PFSK-1 (cell line): ENCODE results near the gene CENPM.
A peak's percentile ranks its signal among the peaks of the same experiment; 100 is the strongest.

Experiments used
- FOXP2 ChIP-seq: optimal IDR thresholded peaks from 2 replicates; pipeline ENCODE3; 2011; ENCODE audit warnings: borderline replicate concordance, control low read depth, inconsistent platforms; ENCODE audit not compliant: insufficient read depth; ENCODE audit errors: extremely low read length, extremely low read depth
- POLR2AphosphoS5 ChIP-seq: IDR thresholded peaks from 2 replicates; pipeline ENCODE4 v1.6.1; 2012; ENCODE audit warnings: low read depth, mild to moderate bottlenecking, control low read depth, low read length, moderate library complexity
- SIN3A ChIP-seq: IDR thresholded peaks from 2 replicates; pipeline ENCODE4 v1.6.1; 2012; ENCODE audit warnings: mild to moderate bottlenecking, low read length, moderate library complexity, borderline replicate concordance; ENCODE audit not compliant: insufficient read depth
- TAF1 ChIP-seq: IDR thresholded peaks from 2 replicates; pipeline ENCODE4 v1.6.1; 2012; ENCODE audit warnings: low read length, control low read depth, borderline replicate concordance; ENCODE audit not compliant: insufficient read depth
- TF ChIP-seq, protein P1 (sequence below), 2 experiments: IDR thresholded peaks; 2 replicates each; pipeline versions ENCODE4 v1.6.1 to v1.8.0; 2011 to 2012; ENCODE audit warnings: low read depth in 2 of 2, low read length in 2 of 2, control low read depth in 1 of 2, inconsistent platforms in 1 of 2, mild to moderate bottlenecking in 1 of 2, moderate library complexity in 1 of 2; ENCODE audit not compliant: insufficient read depth in 1 of 2

The CENPM gene

DNA sequence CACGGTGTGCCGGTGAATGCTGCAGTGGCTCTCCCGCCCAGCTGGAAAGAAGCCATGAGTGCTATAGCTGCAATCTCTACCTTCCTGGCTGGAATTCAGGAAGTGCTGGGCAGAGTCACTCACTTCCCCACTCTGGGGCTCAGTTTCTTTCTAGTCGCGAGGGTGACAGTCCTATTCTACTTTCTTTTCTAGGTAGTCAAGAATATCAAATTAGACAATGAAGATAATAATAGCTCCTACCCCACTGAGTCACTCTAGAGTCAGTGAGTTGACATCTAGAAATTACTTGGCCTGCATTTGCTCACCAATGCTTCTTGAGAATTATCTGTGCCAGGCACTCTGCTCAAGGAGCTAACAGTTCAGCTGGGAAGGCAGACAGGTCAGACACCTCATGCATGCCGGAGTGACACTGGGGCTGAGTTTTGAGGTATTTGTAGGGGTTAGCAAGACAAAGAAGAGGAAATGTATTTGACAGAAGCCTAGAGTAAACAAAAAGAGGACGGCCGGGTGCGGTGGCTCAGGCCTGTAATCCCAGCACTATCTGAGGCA, 3.2 kb downstream of the CENPM start:
- no peak for TF ChIP-seq POLR2AphosphoS5
- no peak for TF ChIP-seq TAF1
- TF ChIP-seq SIN3A: no peak
- no peak for TF ChIP-seq FOXP2
- TF ChIP-seq, protein P1, sequence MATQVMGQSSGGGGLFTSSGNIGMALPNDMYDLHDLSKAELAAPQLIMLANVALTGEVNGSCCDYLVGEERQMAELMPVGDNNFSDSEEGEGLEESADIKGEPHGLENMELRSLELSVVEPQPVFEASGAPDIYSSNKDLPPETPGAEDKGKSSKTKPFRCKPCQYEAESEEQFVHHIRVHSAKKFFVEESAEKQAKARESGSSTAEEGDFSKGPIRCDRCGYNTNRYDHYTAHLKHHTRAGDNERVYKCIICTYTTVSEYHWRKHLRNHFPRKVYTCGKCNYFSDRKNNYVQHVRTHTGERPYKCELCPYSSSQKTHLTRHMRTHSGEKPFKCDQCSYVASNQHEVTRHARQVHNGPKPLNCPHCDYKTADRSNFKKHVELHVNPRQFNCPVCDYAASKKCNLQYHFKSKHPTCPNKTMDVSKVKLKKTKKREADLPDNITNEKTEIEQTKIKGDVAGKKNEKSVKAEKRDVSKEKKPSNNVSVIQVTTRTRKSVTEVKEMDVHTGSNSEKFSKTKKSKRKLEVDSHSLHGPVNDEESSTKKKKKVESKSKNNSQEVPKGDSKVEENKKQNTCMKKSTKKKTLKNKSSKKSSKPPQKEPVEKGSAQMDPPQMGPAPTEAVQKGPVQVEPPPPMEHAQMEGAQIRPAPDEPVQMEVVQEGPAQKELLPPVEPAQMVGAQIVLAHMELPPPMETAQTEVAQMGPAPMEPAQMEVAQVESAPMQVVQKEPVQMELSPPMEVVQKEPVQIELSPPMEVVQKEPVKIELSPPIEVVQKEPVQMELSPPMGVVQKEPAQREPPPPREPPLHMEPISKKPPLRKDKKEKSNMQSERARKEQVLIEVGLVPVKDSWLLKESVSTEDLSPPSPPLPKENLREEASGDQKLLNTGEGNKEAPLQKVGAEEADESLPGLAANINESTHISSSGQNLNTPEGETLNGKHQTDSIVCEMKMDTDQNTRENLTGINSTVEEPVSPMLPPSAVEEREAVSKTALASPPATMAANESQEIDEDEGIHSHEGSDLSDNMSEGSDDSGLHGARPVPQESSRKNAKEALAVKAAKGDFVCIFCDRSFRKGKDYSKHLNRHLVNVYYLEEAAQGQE (IDR thresholded peaks at IDR 0.05; ENCODE audit: insufficient read depth in 1 of 2, low read depth in 2 of 2, low read length in 2 of 2): no peak

DNA sequence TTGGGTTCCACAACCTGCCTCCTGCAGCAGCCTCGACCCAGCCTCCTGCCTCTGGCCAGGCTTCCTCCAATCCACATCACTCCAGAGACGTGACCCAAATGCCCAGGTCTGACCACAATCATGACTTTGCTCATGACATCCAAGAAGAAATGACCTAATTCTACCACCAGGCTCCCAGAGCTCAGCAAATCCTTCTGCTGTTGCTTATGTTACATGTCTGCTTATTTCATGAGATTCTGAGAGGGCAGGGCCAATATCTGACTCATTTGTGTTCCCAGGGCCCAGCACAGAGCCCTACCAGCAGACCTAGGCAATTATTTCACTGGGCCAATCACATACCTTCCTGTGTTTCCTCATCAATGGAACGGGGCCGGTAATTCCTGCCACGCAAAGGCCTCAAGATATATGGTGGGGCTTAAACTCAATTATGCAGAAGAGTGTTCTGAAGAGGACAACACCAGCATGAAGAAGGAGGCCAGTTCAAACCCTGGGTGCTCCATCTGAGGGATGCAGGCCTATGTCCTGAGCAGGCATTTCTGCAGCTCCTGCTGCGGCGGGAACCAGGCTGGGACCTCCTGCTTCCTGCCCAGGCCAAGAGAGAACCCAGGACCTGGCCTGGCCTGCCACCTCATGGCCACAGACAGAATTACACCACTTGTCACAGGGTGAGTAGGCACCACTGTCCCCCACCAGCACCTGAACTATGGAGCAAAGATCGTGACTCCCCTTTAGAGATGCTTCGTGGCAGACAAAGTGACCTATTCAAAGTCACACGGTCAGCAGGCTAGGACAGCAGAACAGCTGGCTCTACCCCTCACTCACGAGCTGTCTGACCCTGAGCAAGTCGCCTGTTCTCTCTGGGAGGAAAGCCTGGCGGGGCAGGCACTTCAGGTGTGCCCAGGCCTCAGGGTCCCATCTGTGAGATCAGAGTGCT, 5.9 kb downstream of the CENPM start:
- TF ChIP-seq FOXP2 (peak; percentile 73), POLR2AphosphoS5 (no peak)

DNA sequence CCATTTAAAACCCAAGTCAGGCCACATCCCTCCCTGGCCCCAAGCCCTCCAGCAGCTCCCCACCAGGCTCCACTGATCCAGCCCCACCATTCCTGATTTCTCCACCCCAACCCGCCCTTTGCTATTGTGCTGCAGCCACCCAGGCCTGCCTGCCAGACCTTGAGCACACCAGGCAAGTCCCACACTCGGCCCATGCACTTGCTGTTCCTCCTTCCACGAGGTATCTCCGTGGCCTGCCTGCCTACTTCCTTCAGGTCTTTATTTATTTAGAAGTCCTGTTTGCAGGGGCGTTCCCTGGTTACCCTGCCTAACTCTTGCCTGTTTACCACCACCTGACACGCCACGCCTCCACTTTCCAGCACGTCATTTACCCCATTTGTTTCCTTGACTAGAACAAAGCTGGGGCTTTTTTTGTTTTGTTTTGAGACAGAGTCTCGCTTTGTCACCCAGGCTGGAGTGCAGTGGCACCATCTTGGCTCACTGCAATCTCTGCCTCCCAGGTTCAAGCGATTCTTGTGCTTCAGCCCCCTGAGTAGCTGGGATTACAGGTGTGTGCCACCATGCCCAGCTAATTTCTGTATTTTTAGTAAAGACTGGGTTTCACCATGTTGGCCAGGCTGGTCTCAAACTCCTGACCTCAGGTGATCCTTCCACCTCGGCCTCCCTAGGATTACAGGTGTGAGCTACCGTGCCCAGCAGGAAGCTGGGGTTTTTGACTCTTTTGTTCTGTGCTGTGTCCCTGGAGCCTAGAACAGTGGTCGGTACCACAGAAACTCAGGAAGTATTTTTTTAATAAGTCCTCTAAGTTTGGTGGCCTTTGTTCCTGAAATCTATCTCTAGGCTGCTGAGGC, 6.7 kb downstream of the CENPM start:
- no peak for TF ChIP-seq SIN3A
- TF ChIP-seq, protein P1 (IDR thresholded peaks at IDR 0.05; ENCODE audit: insufficient read depth in 1 of 2, low read depth in 2 of 2, low read length in 2 of 2): no peak
- no peak for TF ChIP-seq FOXP2
- TF ChIP-seq POLR2AphosphoS5: no peak
- no peak for TF ChIP-seq TAF1

DNA sequence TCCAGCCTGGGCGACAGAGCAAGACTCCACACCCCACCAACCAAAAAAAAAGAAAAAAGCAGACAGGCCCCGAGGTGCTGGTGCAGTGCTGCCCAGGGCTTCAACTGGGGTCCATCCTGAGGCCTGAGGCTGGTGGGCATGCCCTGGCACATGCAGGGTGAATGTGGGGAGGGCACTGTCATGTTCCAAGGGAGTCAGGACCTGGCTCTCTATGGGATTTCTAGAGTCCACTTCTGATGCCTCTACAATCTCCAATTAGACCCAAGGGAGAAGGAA, 10.1 kb downstream of the CENPM start:
- TF ChIP-seq, protein P1 (IDR thresholded peaks at IDR 0.05; ENCODE audit: insufficient read depth in 1 of 2, low read depth in 2 of 2, low read length in 2 of 2): no peak
- TF ChIP-seq POLR2AphosphoS5 (no peak), FOXP2 (no peak), TAF1 (no peak), SIN3A (no peak)

DNA sequence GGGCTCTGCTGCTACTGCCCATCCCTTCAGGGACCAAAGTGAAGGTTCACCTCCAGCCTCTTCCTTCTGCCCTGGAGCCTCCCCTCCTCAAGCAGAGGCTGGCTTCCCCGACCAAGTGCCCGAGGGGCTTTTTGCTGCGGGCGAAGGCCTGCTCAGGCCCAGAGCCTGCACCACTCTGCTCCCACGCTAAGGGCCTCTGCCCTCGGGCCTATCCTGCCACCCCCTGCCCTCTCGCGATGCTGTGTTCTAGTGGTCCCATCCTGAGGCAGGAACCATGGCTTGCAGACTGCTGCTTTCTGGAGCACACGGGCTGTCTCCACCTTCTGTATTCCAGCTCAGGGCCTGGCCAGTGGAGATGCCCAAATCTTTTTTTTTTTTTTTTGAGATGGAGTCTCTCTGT, 11.4 kb downstream of the CENPM start:
- TF ChIP-seq POLR2AphosphoS5: no peak
- TF ChIP-seq, protein P1 (IDR thresholded peaks at IDR 0.05; ENCODE audit: insufficient read depth in 1 of 2, low read depth in 2 of 2, low read length in 2 of 2): no peak
- no peak for TF ChIP-seq FOXP2
- TF ChIP-seq TAF1: no peak
- TF ChIP-seq SIN3A: no peak
